SU-DHL-6 (cell line): ENCODE results near the gene RTN4R.

Experiments used
- H2AFZ ChIP-seq: fragments of 200-600 bp; sonication (generic); 2 replicates; pipeline ENCODE4 v1.6.1; 2014; ENCODE audit warnings: low read depth, mild to moderate bottlenecking, moderate library complexity, mixed read lengths, antibody characterized with exemption, low read length; ENCODE audit not compliant: severe bottlenecking
- H3F3A ChIP-seq: fragments of 200-600 bp; shearing (Covaris generic); 2 replicates; pipeline ENCODE4 v1.6.0; 2016; ENCODE audit warnings: antibody characterized with exemption, mild to moderate bottlenecking; ENCODE audit not compliant: insufficient read depth
- H3K27ac ChIP-seq: fragments of 200-600 bp; sonication (generic); 2 replicates; pipeline ENCODE4 v1.5.1; 2016; ENCODE audit warnings: low read depth, mild to moderate bottlenecking, low read length, moderate library complexity, mixed read lengths
- H3K27me3 ChIP-seq: fragments of 200-600 bp; sonication (generic), shearing (Covaris generic); 2 replicates; pipeline ENCODE4 v1.6.0; 2014; ENCODE audit warnings: mild to moderate bottlenecking, low read length
- H3K36me3 ChIP-seq: fragments of 200-600 bp; sonication (generic); 2 replicates; pipeline ENCODE4 v1.6.1; 2014; ENCODE audit warnings: mild to moderate bottlenecking, low read length, mixed read lengths
- H3K4me2 ChIP-seq: fragments of 300-600, 200-600 bp; shearing (Covaris generic), sonication (generic); 2 replicates; pipeline ENCODE4 v1.6.0; 2014; ENCODE audit warnings: low read length, low read depth, mild to moderate bottlenecking; ENCODE audit not compliant: poor library complexity, severe bottlenecking
- H3K4me3 ChIP-seq: fragments of 200-600 bp; sonication (generic); 2 replicates; pipeline ENCODE4 v1.5.1; 2014; ENCODE audit warnings: antibody characterized with exemption, low read length, mild to moderate bottlenecking, mixed read lengths; ENCODE audit not compliant: insufficient read depth, poor library complexity, severe bottlenecking
- H3K79me2 ChIP-seq: fragments of 200-600 bp; sonication (generic); 2 replicates; pipeline ENCODE4 v1.6.1; 2014; ENCODE audit warnings: mild to moderate bottlenecking, low read length, moderate library complexity; ENCODE audit not compliant: insufficient read depth
- H3K9ac ChIP-seq: fragments of 200-600 bp; sonication (generic); 2 replicates; pipeline ENCODE4 v1.7.0; 2014; ENCODE audit warnings: mild to moderate bottlenecking, low read length
- H3K9me2 ChIP-seq: fragments of 200-600 bp; sonication (generic); replicated peaks from 2 replicates; pipeline ENCODE4 v1.6.1; 2014; ENCODE audit warnings: low read length; ENCODE audit not compliant: insufficient read depth
- H3K9me3 ChIP-seq: fragments of 200-600 bp; sonication (generic); 2 replicates; pipeline ENCODE4 v1.6.1; 2014; ENCODE audit warnings: low read length, mixed read lengths; ENCODE audit not compliant: insufficient read depth
- H4K20me1 ChIP-seq: fragments of 200-600 bp; sonication (generic); 2 replicates; pipeline ENCODE4 v1.6.1; 2014; ENCODE audit warnings: low read depth, mild to moderate bottlenecking, antibody characterized with exemption, low read length, moderate library complexity, mixed read lengths
- CTCF ChIP-seq: fragments of 200-600 bp; sonication (generic); IDR thresholded peaks from one replicate; pipeline ENCODE4 v1.5.1; 2017; ENCODE audit warnings: antibody characterized with exemption, mild to moderate bottlenecking, low read length, moderate library complexity; ENCODE audit not compliant: insufficient read depth, poor library complexity, severe bottlenecking
- EZH2phosphoT487 ChIP-seq: fragments of 200-600 bp; sonication (generic), shearing (Covaris generic); conservative IDR thresholded peaks from 2 replicates; pipeline ENCODE4 v1.6.1; 2018; ENCODE audit warnings: mild to moderate bottlenecking, antibody characterized with exemption, low read length, moderate library complexity, mixed read lengths

The RTN4R gene

GRCh38 chr22:20295262-20296064, 27.3 kb upstream of the RTN4R start:
- TF ChIP-seq CTCF (no peak), EZH2phosphoT487 (no peak)
- no peaks in the 10 kb centered on the region for H3K27me3 ChIP-seq
- no peak overlapping the region for H3K4me3 ChIP-seq
- no peak overlapping the region for H2AFZ ChIP-seq
- no peaks in the 10 kb centered on the region for H3K36me3 ChIP-seq
- no peak overlapping the region for H3K9ac ChIP-seq
- H3K9me3 ChIP-seq, result no peaks in the 10 kb centered on the region
- no peaks in the 10 kb centered on the region for H3K79me2 ChIP-seq
- no peak overlapping the region for H3K4me2 ChIP-seq
- H3F3A ChIP-seq, result no peaks in the 10 kb centered on the region
- no peak overlapping the region for H3K27ac ChIP-seq
- H4K20me1 ChIP-seq, result no peaks in the 10 kb centered on the region
- no peaks in the 10 kb centered on the region for H3K9me2 ChIP-seq

GRCh38 chr22:20292673-20293232, 24.6 kb upstream of the RTN4R start:
- Histone ChIP-seq H3F3A (no peaks in the 10 kb centered on the region), H3K79me2 (no peaks in the 10 kb centered on the region), H3K36me3 (no peaks in the 10 kb centered on the region), H3K27me3 (no peaks in the 10 kb centered on the region), H3K4me2 (no peak overlapping the region), H3K9me2 (no peaks in the 10 kb centered on the region), H3K9me3 (no peaks in the 10 kb centered on the region), H3K9ac (no peak overlapping the region), H3K4me3 (no peak overlapping the region), H4K20me1 (no peaks in the 10 kb centered on the region), H2AFZ (no peak overlapping the region), H3K27ac (no peak overlapping the region)
- TF ChIP-seq CTCF, result no peak
- TF ChIP-seq EZH2phosphoT487, result no peak

DNA sequence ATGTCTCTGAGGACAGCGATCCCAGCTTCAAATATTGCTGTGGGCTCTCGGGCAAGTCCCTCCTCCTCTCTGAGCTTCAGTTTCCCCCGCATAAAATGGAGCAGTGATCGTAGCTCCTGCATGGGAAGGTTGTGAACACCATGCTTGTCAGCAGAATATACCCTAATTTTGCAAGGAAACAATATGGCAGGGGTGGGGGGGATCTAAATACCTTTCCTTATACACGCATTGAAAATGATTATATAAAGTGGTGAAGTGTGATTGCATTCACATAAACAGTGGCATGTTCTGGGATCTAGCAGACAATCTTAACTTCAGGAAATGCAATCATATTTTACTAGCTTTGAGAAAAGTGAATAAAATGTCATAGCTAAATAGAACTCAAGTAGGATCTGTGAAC, 24.0 kb upstream of the RTN4R start:
- Histone ChIP-seq H3K79me2 (no peaks in the 10 kb centered on the region), H3K27me3 (no peaks in the 10 kb centered on the region), H3F3A (no peaks in the 10 kb centered on the region), H2AFZ (no peak overlapping the region), H3K9me2 (no peaks in the 10 kb centered on the region), H3K27ac (no peak overlapping the region), H4K20me1 (no peaks in the 10 kb centered on the region), H3K4me3 (no peak overlapping the region), H3K9me3 (no peaks in the 10 kb centered on the region), H3K36me3 (no peaks in the 10 kb centered on the region), H3K4me2 (no peak overlapping the region), H3K9ac (no peak overlapping the region)
- TF ChIP-seq EZH2phosphoT487, result no peak
- TF ChIP-seq CTCF, result no peak
